Thyroid gland (tissue), 4 donors: ENCODE measurements around the gene SLC31A1. TPM values are rescaled to one million over a fixed set of nuclear protein-coding genes. Genes with fewer than 3 reads are reported as not detected.
"Not testable (repeated sequence)": the region's sequence is repeated elsewhere in the genome, so short reads cannot be mapped to it uniquely, and the experiment has no call there.

Experiments
- DNase-seq, 2 donors: peaks; one replicate each; pipeline ENCODE4 v3.0.0-alpha.2; 2019
- H3K27ac ChIP-seq, 3 donors: fragments of 200-600 bp; sonication (generic); 1 replicate in 2 of 3; 2 replicates in 1 of 3; pipeline ENCODE4 v1.5.1; 2016 to 2019; ENCODE audit warnings: mild to moderate bottlenecking in 1 of 3, moderate library complexity in 1 of 3
- H3K27me3 ChIP-seq: fragments of 200-600 bp; sonication (generic); one replicate; pipeline ENCODE4 v1.5.1; 2019
- H3K36me3 ChIP-seq, 2 donors: fragments of 200-600 bp; sonication (generic); one replicate each; pipeline ENCODE4 v1.5.1; 2016 to 2019
- H3K4me1 ChIP-seq, 2 donors: fragments of 200-600 bp; sonication (generic); one replicate each; pipeline ENCODE4 v1.5.1; 2017 to 2019
- H3K4me3 ChIP-seq, 3 donors: fragments of 200-600 bp; sonication (generic); replicated peaks in 1 of 3; 1 replicate in 2 of 3; 2 replicates in 1 of 3; pipeline ENCODE4 v1.5.1; 2016; ENCODE audit warnings: mild to moderate bottlenecking in 1 of 3
- H3K9me3 ChIP-seq: fragments of 200-600 bp; sonication (generic); one replicate; pipeline ENCODE4 v1.5.1; 2017
- POLR2A ChIP-seq, 2 donors: fragments of 450-650 bp; IDR thresholded peaks; one replicate each; pipeline ENCODE4 v1.6.1; 2017; ENCODE audit warnings: antibody characterized with exemption in 2 of 2, mild to moderate bottlenecking in 2 of 2, moderate library complexity in 1 of 2
- WGBS, 2 donors: methylation state at CpG; one replicate each; pipeline ENCODE4 v1.1.5; 2017; 5-methylcytosine and 5-hydroxymethylcytosine counted together
- intact Hi-C: fragments of 100-400 bp; cut with DNase I; formaldehyde crosslinking; loops from one replicate; pipeline ENCODE4 v1.15.1; 2023
- total RNA-seq, 4 donors: library from RNA; depleted of rRNA; stranded (reverse); fragments of >200 nt; gene quantifications; one replicate each; pipeline ENCODE4 v1.2.3, GENCODE V29; 2016
- TF ChIP-seq, protein P1 (sequence below), 6 experiments: fragments of 200-600 bp in 3 of 6; fragments of 450-650 bp in 3 of 6; sonication (generic) in 3 of 6; IDR thresholded peaks; one replicate each; pipeline ENCODE4 v1.5.1; 2016 to 2019; ENCODE audit warnings: antibody characterized with exemption in 6 of 6, mild to moderate bottlenecking in 2 of 6, inconsistent platforms in 1 of 6, moderate library complexity in 1 of 6

Gene SLC31A1
- total RNA-seq, 4 donors from 2014 or later: 12.0 to 21.6 (median 19.5) TPM

DNA sequence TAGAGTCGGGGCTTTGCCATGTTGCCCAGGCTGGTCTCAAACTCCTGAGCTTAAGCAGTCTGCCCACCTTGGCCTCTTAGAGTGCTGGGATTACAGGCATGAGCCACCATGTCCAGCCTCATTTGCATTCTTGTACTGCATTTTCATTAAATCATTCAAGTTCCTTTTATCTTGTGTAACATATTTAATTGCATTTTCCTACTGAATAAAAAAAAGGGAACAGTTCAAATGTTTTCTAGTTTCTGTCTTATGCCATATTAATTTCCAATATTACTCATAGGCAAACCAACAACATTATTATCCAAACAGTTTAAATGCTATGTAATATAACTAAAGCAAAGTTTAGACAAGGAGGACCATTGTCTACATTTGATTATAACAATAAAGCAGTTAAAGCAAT is 6.1 kb downstream of the SLC31A1 start:
- Histone ChIP-seq H3K36me3 (no peaks in the 10 kb centered on the region), H3K9me3 (no peaks in the 10 kb centered on the region), H3K4me3 (no peak overlapping the region), H3K4me1 (peaks cover 4 to 6% of the 10 kb centered on the region in 2 donors), H3K27ac (no peak overlapping the region), H3K27me3 (no peaks in the 10 kb centered on the region)
- 0 to 38% methylated on average over 1 of the region's 1 CpG for WGBS, 2 donors
- no peak for DNase-seq
- TF ChIP-seq, protein P1, sequence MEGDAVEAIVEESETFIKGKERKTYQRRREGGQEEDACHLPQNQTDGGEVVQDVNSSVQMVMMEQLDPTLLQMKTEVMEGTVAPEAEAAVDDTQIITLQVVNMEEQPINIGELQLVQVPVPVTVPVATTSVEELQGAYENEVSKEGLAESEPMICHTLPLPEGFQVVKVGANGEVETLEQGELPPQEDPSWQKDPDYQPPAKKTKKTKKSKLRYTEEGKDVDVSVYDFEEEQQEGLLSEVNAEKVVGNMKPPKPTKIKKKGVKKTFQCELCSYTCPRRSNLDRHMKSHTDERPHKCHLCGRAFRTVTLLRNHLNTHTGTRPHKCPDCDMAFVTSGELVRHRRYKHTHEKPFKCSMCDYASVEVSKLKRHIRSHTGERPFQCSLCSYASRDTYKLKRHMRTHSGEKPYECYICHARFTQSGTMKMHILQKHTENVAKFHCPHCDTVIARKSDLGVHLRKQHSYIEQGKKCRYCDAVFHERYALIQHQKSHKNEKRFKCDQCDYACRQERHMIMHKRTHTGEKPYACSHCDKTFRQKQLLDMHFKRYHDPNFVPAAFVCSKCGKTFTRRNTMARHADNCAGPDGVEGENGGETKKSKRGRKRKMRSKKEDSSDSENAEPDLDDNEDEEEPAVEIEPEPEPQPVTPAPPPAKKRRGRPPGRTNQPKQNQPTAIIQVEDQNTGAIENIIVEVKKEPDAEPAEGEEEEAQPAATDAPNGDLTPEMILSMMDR (IDR thresholded peaks at IDR 0.05): no peak
- no peak for TF ChIP-seq POLR2A (IDR thresholded peaks at IDR 0.05)
- intact Hi-C loops: loop anchor here (10.0 kb wide), 1 partner anchor 47 kb away; the partner anchor contains the start of genes CDC26 and PRPF4

DNA sequence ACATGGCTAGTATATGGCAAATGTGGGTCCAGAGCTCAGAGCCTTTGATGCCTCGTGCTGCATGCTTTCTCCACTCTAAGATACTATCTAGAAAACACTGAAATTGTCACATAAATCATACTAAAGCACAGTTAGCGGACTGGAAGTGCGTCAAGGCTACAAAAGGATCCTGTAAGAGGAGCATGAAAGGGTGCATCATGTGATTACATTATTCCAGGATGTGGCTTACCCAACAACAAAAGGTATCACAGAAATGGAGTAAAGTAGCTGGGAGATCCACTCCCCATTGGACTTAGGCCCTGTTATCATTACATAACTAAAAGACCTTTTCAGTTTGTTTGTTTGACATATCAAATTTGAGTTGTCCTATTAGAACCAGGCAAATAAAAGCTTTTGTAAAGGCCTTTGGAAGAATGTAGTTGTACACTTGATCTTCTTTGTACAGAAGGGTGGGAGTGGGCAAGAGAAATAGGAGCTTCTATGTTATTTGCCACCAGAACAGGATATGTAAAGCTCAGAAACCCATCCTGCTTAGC is 6.9 kb downstream of the SLC31A1 start:
- TF ChIP-seq POLR2A (IDR thresholded peaks at IDR 0.05): no peak
- TF ChIP-seq, protein P1 (IDR thresholded peaks at IDR 0.05): no peak
- Histone ChIP-seq H3K4me3 (no peak overlapping the region), H3K9me3 (no peaks in the 10 kb centered on the region), H3K4me1 (peaks cover 0 to 6% of the 10 kb centered on the region in 2 donors), H3K27ac (no peak overlapping the region), H3K36me3 (no peaks in the 10 kb centered on the region), H3K27me3 (no peaks in the 10 kb centered on the region)
- intact Hi-C loops: loop anchor here (10.0 kb wide), 1 partner anchor 47 kb away; the partner anchor contains the start of genes CDC26 and PRPF4
- DNase-seq: no peak
- WGBS, 2 donors: 77 to 88% methylated on average over 3 of the region's 3 CpGs

DNA sequence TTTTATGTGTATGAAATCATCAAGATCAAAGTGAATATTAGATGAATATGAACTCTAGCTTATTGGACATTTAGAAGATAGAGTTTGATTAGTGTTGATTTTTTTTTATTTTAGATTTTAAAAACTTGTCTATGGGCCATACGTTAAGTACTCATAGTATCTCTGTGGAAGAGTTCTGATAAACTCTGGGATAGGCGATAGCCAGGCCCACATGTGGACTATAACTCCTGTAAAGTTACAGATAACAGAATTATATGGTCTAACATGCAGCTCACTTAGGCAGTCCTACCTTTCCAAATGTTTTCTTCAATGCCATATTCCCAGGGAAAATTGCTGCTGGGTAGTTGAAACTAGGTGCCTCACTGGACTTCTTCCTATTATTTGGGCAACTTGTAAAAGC is 10.4 kb downstream of the SLC31A1 start:
- Histone ChIP-seq H3K27me3 (no peaks in the 10 kb centered on the region), H3K4me1 (peaks cover 0 to 6% of the 10 kb centered on the region in 2 donors), H3K36me3 (no peaks in the 10 kb centered on the region), H3K27ac (no peak overlapping the region), H3K9me3 (no peaks in the 10 kb centered on the region), H3K4me3 (no peak overlapping the region)
- TF ChIP-seq, protein P1 (IDR thresholded peaks at IDR 0.05): no peak
- no peak for TF ChIP-seq POLR2A (IDR thresholded peaks at IDR 0.05)
- DNase-seq: no peak
- intact Hi-C loops: no loop called here
- 93 to 100% methylated on average over 2 of the region's 2 CpGs for WGBS, 2 donors

DNA sequence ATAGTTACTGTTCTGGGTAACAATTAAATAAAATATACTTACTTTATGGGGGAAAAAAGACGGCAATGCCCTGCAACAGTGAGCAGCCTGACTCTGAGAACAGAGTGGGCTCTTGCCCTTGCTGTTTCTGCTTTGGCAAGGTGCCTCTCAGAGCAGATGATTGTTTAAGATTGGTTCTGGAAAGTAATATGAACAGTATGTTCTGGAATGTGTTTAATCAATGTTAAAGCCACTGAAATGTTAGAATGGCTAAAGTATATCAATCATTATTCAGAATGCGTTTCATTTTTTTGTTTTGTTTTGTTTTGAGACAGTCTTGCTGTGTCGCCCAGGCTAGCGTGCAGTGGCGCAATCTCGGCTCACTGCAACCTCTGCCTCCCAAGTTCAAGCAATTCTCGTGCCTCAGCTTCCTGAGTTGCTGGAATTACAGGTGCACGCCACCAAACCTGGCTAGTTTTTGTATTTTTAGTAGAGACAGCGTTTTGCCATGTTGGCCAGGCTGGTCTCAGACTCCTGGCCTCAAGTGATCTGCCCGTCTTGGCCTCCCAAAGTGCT is 14.4 kb downstream of the SLC31A1 start:
- H3K9me3 ChIP-seq, H3K4me3 ChIP-seq, DNase-seq, H3K36me3 ChIP-seq, intact Hi-C loops, H3K4me1 ChIP-seq, H3K27ac ChIP-seq, H3K27me3 ChIP-seq: not testable (repeated sequence)
- WGBS, 2 donors: 92% methylated on average over 10 of the region's 10 CpGs

DNA sequence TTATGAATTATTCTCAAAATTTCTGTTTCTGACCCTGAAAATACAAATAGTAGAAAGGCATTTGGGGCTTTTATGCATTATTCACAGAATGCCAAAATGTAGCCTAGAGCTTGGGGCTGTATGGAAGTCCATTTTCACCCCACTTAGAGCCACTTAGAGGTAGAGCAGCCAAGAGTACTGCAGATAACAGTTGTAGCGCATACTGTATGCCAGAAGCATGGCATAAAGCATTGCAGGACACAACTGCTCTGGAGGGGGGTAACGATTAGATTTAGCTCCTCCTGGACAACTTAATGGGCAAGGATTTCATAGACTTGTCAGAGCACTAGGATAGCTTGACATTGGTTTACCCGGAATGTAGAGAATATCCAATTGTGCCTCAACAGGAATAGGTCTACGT is 15.7 kb downstream of the SLC31A1 start:
- Histone ChIP-seq H3K27ac (no peak overlapping the region), H3K36me3 (no peaks in the 10 kb centered on the region), H3K4me3 (no peak overlapping the region), H3K4me1 (peaks cover 0 to 6% of the 10 kb centered on the region in 2 donors), H3K27me3 (no peaks in the 10 kb centered on the region), H3K9me3 (no peaks in the 10 kb centered on the region)
- DNase-seq: no peak
- no peak for TF ChIP-seq POLR2A (IDR thresholded peaks at IDR 0.05)
- TF ChIP-seq, protein P1 (IDR thresholded peaks at IDR 0.05): no peak
- WGBS, 2 donors: 93 to 94% methylated on average over 4 of the region's 4 CpGs
- intact Hi-C loops: no loop called here
